ENCODE results near the gene THBS3.

THBS3 gene

GRCh38 chr1:155175281-155175926 is 32.3 kb downstream of the THBS3 start:
- DNase-seq (ENCODE audit: extremely low read depth, low read depth), result no peak
- TF ChIP-seq CTCF (IDR thresholded peaks at IDR 0.05; ENCODE audit: low read depth, low read length), result no peak

GRCh38 chr1:155174324-155175280 is 33.1 kb downstream of the THBS3 start:
- no peak for DNase-seq (ENCODE audit: extremely low read depth, low read depth)
- no peak for TF ChIP-seq CTCF (IDR thresholded peaks at IDR 0.05; ENCODE audit: low read depth, low read length)

DNA sequence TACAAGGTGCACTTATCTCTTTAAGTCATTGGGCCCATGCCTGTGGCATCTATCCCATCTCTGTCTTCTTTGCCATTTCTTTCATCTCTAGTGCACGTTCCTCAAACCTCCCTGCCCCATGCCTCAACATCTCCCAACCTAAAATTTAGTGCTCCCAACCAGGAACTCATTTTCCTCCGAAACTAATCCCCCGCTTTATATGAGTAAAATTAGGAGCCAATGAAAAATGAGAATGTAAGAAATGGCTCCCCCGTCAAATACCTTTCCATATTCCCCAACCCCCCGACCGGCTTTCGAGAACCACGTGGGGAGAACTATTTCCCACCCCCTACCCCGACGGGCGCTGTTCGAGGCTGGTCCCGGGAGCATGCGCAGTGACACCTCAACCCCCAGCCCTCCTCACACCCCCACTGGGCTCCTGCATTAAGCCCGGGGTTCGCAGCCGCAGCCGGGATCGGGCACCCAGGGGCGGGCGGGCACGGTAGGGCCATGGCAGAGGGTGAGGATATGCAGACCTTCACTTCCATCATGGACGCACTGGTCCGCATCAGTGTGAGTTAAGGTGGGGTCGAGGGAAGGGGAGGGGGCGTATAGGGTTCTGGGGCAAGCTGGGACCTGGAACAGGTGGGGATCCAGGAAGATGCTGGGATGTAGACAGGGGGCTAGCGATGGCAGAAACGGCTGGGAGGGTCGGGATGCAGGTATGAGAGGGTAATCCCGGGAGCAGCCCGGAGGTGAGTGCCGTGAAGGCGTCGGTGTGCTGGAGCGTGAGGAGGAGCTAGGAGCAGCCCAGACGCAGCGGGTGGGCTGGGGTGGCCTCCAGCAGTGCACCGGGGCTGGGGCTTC is 34.0 kb downstream of the THBS3 start, which contains the start of gene TRIM46:
TRIM46 (plus strand) TSS at position 372 of the 846 bp plus-strand sequence; CDS start at position 490, 118 bp downstream.
- no peak for TF ChIP-seq CTCF (IDR thresholded peaks at IDR 0.05; ENCODE audit: low read depth, low read length)
- DNase-seq (ENCODE audit: extremely low read depth, low read depth), result no peak

GRCh38 chr1:155172732-155173477 is 34.8 kb downstream of the THBS3 start, which contains the start of gene KRTCAP2:
KRTCAP2 (minus strand) TSS chr1:155173304; CDS start chr1:155173224, 80 bp downstream.
- peak; percentile 96 for TF ChIP-seq CTCF (IDR thresholded peaks at IDR 0.05; ENCODE audit: low read depth, low read length)
- peak; percentile 93 for DNase-seq (ENCODE audit: extremely low read depth, low read depth)

GRCh38 chr1:155171836-155172731 is 35.6 kb downstream of the THBS3 start:
- no peak for DNase-seq (ENCODE audit: extremely low read depth, low read depth)
- no peak for TF ChIP-seq CTCF (IDR thresholded peaks at IDR 0.05; ENCODE audit: low read depth, low read length)

DNA sequence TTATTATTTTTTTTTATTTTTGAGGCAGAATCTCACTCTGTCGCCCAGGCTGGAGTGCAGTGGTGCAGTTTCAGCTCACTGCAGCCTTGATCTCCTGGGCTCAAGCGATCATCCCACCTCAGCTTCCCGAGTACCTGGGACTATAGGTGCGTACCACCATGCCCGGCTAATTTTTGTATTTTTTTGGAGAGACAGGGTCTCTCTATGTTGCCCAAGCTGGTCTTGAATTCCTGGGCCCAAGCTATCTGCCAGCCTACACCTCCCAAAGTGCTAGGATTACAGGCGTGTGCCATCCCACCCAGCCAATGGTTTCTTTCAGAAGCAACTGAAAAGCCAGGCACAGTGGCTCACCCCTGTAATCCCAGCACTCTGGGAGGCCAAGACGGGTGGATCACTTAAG is 36.9 kb downstream of the THBS3 start:
- no peak for DNase-seq (ENCODE audit: extremely low read depth, low read depth)
- no peak for TF ChIP-seq CTCF (IDR thresholded peaks at IDR 0.05; ENCODE audit: low read depth, low read length)
